Bronchial epithelial cell (primary cell): ENCODE measurements around the gene TMEM51. TPM values are rescaled to one million over a fixed set of nuclear protein-coding genes. Genes with fewer than 3 reads are reported as not detected.
A peak's percentile ranks its signal among the peaks of the same experiment; 100 is the strongest.

Source experiments
- DNase-seq: peaks from one replicate; pipeline ENCODE4 v3.0.0-alpha.2; 2010; ENCODE audit warnings: low read depth
- FAIRE-seq: peaks from 2 replicates; lab custom pipeline; 2011; peaks lifted over from hg19 to GRCh38; lab: Jason Lieb, UNC
- H3K27me3 ChIP-seq: 2 replicates; pipeline ENCODE4 v1.5.1; 2011; ENCODE audit warnings: low read length; ENCODE audit not compliant: control insufficient read depth, insufficient read depth
- H3K36me3 ChIP-seq: 2 replicates; pipeline ENCODE4 v1.5.1; 2011; ENCODE audit warnings: low read length; ENCODE audit not compliant: control insufficient read depth, insufficient read depth
- H3K4me3 ChIP-seq: 2 replicates; pipeline ENCODE4 v1.5.1; 2011; ENCODE audit warnings: mild to moderate bottlenecking, low read depth, low read length, control low read depth
- CTCF ChIP-seq: IDR thresholded peaks from 2 replicates; pipeline ENCODE4 v1.5.1; 2011; ENCODE audit warnings: mild to moderate bottlenecking, moderate library complexity, low read length, control low read depth, inconsistent platforms; ENCODE audit not compliant: insufficient read depth, severe bottlenecking
- total RNA-seq: library from RNA; depleted of rRNA; stranded (reverse); fragments of >200 nt; gene quantifications from 2 replicates; pipeline ENCODE4 v1.2.1, GENCODE V29; 2014

Gene TMEM51
- total RNA-seq, 1 donor from 2014 or later: 5.3 TPM

GRCh38 chr1:15159166-15159555 lies 5.6 kb downstream of the TMEM51 start:
- FAIRE-seq: no peak
- no peaks in the 10 kb centered on the region for H3K27me3 ChIP-seq
- H3K36me3 ChIP-seq: no peaks in the 10 kb centered on the region
- H3K4me3 ChIP-seq: no peak overlapping the region
- no peak for TF ChIP-seq CTCF
- no peak for DNase-seq

- TF ChIP-seq CTCF: no peak
- Histone ChIP-seq H3K27me3 (no peaks in the 10 kb centered on the region), H3K4me3 (no peak overlapping the region), H3K36me3 (no peaks in the 10 kb centered on the region)
- no peak for DNase-seq
- no peak for FAIRE-seq
Measured at GRCh38 chr1:15160626-15161025, 7.1 kb downstream of the TMEM51 start.

GRCh38 chr1:15167386-15167785 lies 13.8 kb downstream of the TMEM51 start:
- DNase-seq (peak; percentile 23), FAIRE-seq (no peak)
- TF ChIP-seq CTCF: no peak
- H3K4me3 ChIP-seq: no peak overlapping the region
- no peaks in the 10 kb centered on the region for H3K27me3 ChIP-seq
- no peaks in the 10 kb centered on the region for H3K36me3 ChIP-seq

GRCh38 chr1:15168479-15168878 lies 14.9 kb downstream of the TMEM51 start:
- Histone ChIP-seq H3K27me3 (no peaks in the 10 kb centered on the region), H3K4me3 (no peak overlapping the region), H3K36me3 (no peaks in the 10 kb centered on the region)
- DNase-seq (peak; percentile 97), FAIRE-seq (peak; percentile 18)
- TF ChIP-seq CTCF: no peak

- H3K4me3 ChIP-seq: no peak overlapping the region
- FAIRE-seq (no peak), DNase-seq (no peak)
- TF ChIP-seq CTCF: no peak
- H3K36me3 ChIP-seq: no peaks in the 10 kb centered on the region
- H3K27me3 ChIP-seq: no peaks in the 10 kb centered on the region
Measured at GRCh38 chr1:15170071-15170470, 16.5 kb downstream of the TMEM51 start.

GRCh38 chr1:15171271-15171908 lies 17.8 kb downstream of the TMEM51 start:
- TF ChIP-seq CTCF: no peak
- DNase-seq (no peak), FAIRE-seq (peak; percentile 40)
- no peak overlapping the region for H3K4me3 ChIP-seq
- no peaks in the 10 kb centered on the region for H3K36me3 ChIP-seq
- no peaks in the 10 kb centered on the region for H3K27me3 ChIP-seq
